ENCODE data around the gene MICAL3. TPM values are rescaled to one million over a fixed set of nuclear protein-coding genes. Genes with fewer than 3 reads are reported as not detected.
"Not testable (repeated sequence)": the region's sequence is repeated elsewhere in the genome, so short reads cannot be mapped to it uniquely, and the experiment has no call there.

MICAL3 gene
- total and polyA plus RNA-seq, 7 donors = 9.6 to 94.2 (median 35.0) TPM

DNA sequence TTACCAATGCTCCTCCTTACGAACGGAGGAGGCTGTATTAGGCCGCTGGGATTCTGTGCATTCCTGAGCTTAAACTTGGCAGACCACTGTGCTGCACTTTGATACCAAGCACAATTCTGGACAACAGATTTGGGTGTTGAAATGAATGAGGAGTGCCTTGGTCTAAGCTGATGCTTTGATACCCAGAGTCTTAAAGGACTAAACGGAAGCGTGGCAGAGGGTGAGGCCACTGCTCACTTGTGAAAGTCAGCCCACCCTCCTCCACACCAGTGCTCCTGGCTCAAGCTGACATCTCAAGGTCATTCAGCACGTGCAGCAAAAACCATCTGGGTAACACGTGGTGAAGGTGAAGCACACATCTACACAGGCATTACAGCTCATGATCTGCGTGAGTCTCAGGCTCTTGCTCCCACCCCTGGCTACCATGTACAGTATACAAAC lies 85.9 kb downstream of the MICAL3 start:
- Histone ChIP-seq H3K36me3 (no peaks in the 10 kb centered on the region), H3K27me3 (no peaks in the 10 kb centered on the region), H3K4me1 (peaks cover 0 to 64% (median 39%) of the 10 kb centered on the region in 4 donors), H3K27ac (peak overlapping the region; percentile 32 to 69 (median 64)), H3K9me3 (no peaks in the 10 kb centered on the region), H3K4me3 (no peak overlapping the region)
- 75 to 76% methylated on average over 8 of the region's 8 CpGs for WGBS, 2 donors
- intact Hi-C loops (cut with DNase I) = no loop called here
- TF ChIP-seq POLR2A (IDR thresholded peaks at IDR 0.05) (no peak), POLR2AphosphoS5 (IDR thresholded peaks at IDR 0.05) (peak in 1 of 4 donors; percentile 12)
- DNase-seq = peak; percentile 54

DNA sequence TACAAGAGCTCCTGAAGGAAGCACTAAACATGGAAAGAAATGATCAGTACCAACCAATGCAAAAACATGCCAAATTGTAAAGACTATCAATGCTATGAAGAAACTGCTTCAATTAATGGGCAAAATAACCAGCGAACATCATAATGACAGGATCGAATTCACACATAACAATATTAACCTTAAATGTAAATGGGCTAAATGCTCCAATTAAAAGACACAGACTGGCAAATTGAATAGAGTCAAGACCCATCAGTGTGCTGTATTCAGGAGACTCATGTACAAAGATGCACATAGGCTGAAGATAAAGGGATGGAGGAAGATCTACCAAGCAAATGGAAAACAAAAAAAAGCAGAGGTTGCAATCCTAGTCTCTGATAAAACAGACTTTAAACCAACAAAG lies 91.9 kb downstream of the MICAL3 start:
- intact Hi-C loops (cut with DNase I); H3K4me3 ChIP-seq; H3K27ac ChIP-seq; H3K36me3 ChIP-seq; H3K9me3 ChIP-seq; DNase-seq; H3K27me3 ChIP-seq: not testable (repeated sequence)
- WGBS, 2 donors = 94 to 98% methylated on average over 2 of the region's 2 CpGs
- H3K4me1 ChIP-seq = peaks cover 0 to 35% (median 20%) of the 10 kb centered on the region in 4 donors

DNA sequence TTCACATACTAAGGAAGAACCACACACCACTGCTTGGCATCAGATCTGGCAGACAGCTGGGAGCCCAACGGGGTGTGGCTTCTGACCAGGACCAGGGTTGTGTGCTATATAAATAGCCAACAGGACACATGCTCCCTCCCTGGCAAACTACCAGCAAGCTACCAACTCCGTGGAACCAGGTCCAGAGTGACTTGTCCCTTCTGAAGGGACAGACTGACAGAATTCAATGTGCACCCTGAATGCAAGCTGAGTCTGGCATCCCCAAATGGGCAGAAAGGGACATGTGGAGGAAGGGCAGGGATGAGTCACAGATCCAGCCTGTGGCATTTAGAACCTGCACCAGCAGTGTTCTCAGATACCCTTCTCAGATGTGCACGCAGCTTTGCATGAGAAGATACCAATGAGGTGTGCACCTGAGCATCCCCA lies 92.9 kb downstream of the MICAL3 start:
- 38 to 66% methylated on average over 3 of the region's 3 CpGs for WGBS, 2 donors
- peak overlapping the region in 3 of 4 donors; percentile 10 to 54 (median 52) for H3K27ac ChIP-seq
- TF ChIP-seq EP300 (IDR thresholded peaks at IDR 0.05) (no peak), POLR2A (IDR thresholded peaks at IDR 0.05) (no peak), POLR2AphosphoS5 (IDR thresholded peaks at IDR 0.05) (no peak)
- TF ChIP-seq, protein P1, sequence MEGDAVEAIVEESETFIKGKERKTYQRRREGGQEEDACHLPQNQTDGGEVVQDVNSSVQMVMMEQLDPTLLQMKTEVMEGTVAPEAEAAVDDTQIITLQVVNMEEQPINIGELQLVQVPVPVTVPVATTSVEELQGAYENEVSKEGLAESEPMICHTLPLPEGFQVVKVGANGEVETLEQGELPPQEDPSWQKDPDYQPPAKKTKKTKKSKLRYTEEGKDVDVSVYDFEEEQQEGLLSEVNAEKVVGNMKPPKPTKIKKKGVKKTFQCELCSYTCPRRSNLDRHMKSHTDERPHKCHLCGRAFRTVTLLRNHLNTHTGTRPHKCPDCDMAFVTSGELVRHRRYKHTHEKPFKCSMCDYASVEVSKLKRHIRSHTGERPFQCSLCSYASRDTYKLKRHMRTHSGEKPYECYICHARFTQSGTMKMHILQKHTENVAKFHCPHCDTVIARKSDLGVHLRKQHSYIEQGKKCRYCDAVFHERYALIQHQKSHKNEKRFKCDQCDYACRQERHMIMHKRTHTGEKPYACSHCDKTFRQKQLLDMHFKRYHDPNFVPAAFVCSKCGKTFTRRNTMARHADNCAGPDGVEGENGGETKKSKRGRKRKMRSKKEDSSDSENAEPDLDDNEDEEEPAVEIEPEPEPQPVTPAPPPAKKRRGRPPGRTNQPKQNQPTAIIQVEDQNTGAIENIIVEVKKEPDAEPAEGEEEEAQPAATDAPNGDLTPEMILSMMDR (IDR thresholded peaks at IDR 0.05) = no peak
- H3K27me3 ChIP-seq = no peaks in the 10 kb centered on the region
- H3K36me3 ChIP-seq = no peaks in the 10 kb centered on the region
- no peak overlapping the region for H3K4me3 ChIP-seq
- no peaks in the 10 kb centered on the region for H3K9me3 ChIP-seq
- peaks cover 0 to 37% (median 25%) of the 10 kb centered on the region in 4 donors for H3K4me1 ChIP-seq
- no peak for DNase-seq
- intact Hi-C loops (cut with DNase I) = no loop called here

DNA sequence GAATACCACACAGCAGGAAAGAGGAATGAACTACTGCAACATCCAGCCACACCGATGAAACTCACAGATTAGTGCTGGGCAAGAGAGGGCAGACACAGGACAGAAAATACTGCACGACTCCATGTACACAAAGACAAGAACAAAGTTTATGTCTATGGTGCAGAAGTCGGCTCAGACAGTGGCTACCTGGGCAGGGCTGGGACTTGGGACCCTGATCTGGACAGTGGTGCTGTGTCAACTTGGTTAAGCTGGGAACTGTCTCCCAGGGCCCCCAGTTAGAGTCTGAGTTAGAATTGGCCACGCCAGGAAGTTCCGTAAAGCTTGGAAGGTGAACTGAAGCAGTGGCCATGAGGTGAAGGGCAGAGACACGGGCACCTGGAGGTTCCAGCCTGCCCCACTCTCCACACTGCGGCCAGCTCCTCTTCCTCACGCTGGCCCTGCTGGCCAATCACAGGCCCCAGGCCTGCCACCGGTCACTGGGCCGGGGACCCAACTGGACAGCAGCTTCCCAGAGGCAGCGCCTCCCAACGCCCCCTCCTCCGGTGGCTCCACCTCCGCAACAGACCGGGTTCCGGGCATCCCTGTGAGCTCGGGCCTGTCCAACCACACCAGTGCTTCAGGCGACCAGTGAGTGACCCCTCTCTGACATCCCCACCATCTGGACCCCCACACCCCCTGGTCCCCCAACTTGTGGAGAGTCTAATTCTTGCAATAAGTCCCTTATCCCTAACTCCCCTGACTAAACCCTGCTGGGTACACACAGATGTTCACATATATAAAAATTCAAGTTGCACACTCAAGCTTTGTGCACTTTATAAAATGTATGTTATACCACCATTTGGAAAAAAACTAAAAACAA lies 93.7 kb downstream of the MICAL3 start:
- H3K9me3 ChIP-seq = no peaks in the 10 kb centered on the region
- H3K36me3 ChIP-seq = no peaks in the 10 kb centered on the region
- 93 to 94% methylated on average over 18 of the region's 18 CpGs for WGBS, 2 donors
- TF ChIP-seq, protein P1 (IDR thresholded peaks at IDR 0.05) = no peak
- no peak for TF ChIP-seq POLR2AphosphoS5 (IDR thresholded peaks at IDR 0.05)
- TF ChIP-seq EP300 (IDR thresholded peaks at IDR 0.05) = no peak
- no peak for TF ChIP-seq POLR2A (IDR thresholded peaks at IDR 0.05)
- no peak overlapping the region for H3K4me3 ChIP-seq
- peak overlapping the region in 3 of 4 donors; percentile 10 to 54 (median 52) for H3K27ac ChIP-seq
- peaks cover 0 to 43% (median 32%) of the 10 kb centered on the region in 4 donors for H3K4me1 ChIP-seq
- intact Hi-C loops (cut with DNase I) = no loop called here
- H3K27me3 ChIP-seq = no peaks in the 10 kb centered on the region
- no peak for DNase-seq

DNA sequence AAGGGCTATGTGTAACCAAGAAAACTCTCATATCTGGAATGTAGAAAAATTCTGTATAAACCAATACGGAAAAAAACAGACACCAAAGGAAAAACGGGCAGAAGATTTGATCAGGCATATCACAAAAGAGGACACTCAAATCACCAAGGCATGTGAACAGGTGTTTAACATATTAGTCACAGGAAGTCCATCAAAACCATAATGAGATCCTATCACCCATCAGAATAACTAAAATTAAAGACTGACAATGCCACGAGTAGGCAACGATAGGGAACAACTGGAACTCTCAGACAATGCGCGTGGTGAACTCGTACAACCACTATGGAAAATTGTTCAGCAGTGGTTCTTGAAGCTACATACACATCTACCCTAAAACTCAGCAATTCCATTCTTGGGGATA lies 94.5 kb downstream of the MICAL3 start:
- peaks cover 0 to 51% (median 40%) of the 10 kb centered on the region in 4 donors for H3K4me1 ChIP-seq
- no peaks in the 10 kb centered on the region for H3K36me3 ChIP-seq
- H3K9me3 ChIP-seq = no peaks in the 10 kb centered on the region
- H3K27ac ChIP-seq = no peak overlapping the region
- no peak for DNase-seq
- TF ChIP-seq EP300 (IDR thresholded peaks at IDR 0.05) (no peak), POLR2A (IDR thresholded peaks at IDR 0.05) (no peak), POLR2AphosphoS5 (IDR thresholded peaks at IDR 0.05) (no peak)
- TF ChIP-seq, protein P1 (IDR thresholded peaks at IDR 0.05) = no peak
- H3K27me3 ChIP-seq = no peaks in the 10 kb centered on the region
- H3K4me3 ChIP-seq = no peak overlapping the region
- 80 to 91% methylated on average over 7 of the region's 7 CpGs for WGBS, 2 donors
- intact Hi-C loops (cut with DNase I) = no loop called here
